ENCODE measurements around the gene BUB3. TPM values are rescaled to one million over a fixed set of nuclear protein-coding genes. Genes with fewer than 3 reads are reported as not detected.

BUB3 gene
- total RNA-seq, 1 experiment from 2014 or later: 180 TPM

- TF ChIP-seq AR (CRISPR knock-in tag; IDR thresholded peaks at IDR 0.05): no peak
- TF ChIP-seq GABPB1 (CRISPR knock-in tag; IDR thresholded peaks at IDR 0.05): no peak
- TF ChIP-seq PRRX2 (CRISPR knock-in tag; IDR thresholded peaks at IDR 0.05): no peak
These were observed 1.9 kb downstream of the BUB3 start (continued) for GRCh38 chr10:123156078-123156477.

- DNase-seq (ENCODE audit: low spot score): no peak
These were observed 3.0 kb downstream of the BUB3 start for GRCh38 chr10:123157210-123157609.

GRCh38 chr10:123158682-123159081 is 4.5 kb downstream of the BUB3 start:
- DNase-seq (ENCODE audit: low spot score) (no peak), ATAC-seq (no peak)
- Mint-ChIP-seq H3K9me3 (no peaks in the 10 kb centered on the region), H3K4me1 (peaks cover 45% of the 10 kb centered on the region), H3K27me3 (ENCODE audit: low read depth) (no peaks in the 10 kb centered on the region; the same call in 1 of the 2 replicates), H3K27ac (no peak overlapping the region), H3K36me3 (peaks cover 84% of the 10 kb centered on the region), H3K4me3 (peak overlapping the region; percentile 33; the same call in 1 of the 2 replicates)
- CTCF ChIA-PET: no interaction called here
- POLR2A ChIA-PET: no interaction called here
- TF ChIP-seq ZNF396 (CRISPR knock-in tag; IDR thresholded peaks at IDR 0.05; ENCODE audit: borderline replicate concordance) (no peak), TEAD4 (CRISPR knock-in tag; IDR thresholded peaks at IDR 0.05) (no peak), ZNF512 (CRISPR knock-in tag; IDR thresholded peaks at IDR 0.05; ENCODE audit: borderline replicate concordance) (no peak), IRF1 (CRISPR knock-in tag; IDR thresholded peaks at IDR 0.05) (no peak), E2F1 (CRISPR knock-in tag; IDR thresholded peaks at IDR 0.05) (no peak), ZNF232 (CRISPR knock-in tag; IDR thresholded peaks at IDR 0.05) (no peak), PRRX2 (CRISPR knock-in tag; IDR thresholded peaks at IDR 0.05) (no peak), SMAD3 (CRISPR knock-in tag; IDR thresholded peaks at IDR 0.05; ENCODE audit: borderline replicate concordance) (no peak)

More at GRCh38 chr10:123157210-123157609, 3.0 kb downstream of the BUB3 start:
- no peak for ATAC-seq
- H3K27ac Mint-ChIP-seq: peak overlapping the region; percentile 54; the same call in 1 of the 2 replicates
- H3K27me3 Mint-ChIP-seq (ENCODE audit: low read depth): peaks cover 6% of the 10 kb centered on the region
- CTCF ChIA-PET: no interaction called here
- H3K4me3 Mint-ChIP-seq: peak overlapping the region; percentile 6; the same call in 1 of the 2 replicates
- peaks cover 60% of the 10 kb centered on the region for H3K4me1 Mint-ChIP-seq
- TF ChIP-seq ZNF425 (CRISPR knock-in tag; conservative IDR thresholded peaks at IDR 0.05): no peak
- TF ChIP-seq USF1 (CRISPR knock-in tag; IDR thresholded peaks at IDR 0.05): no peak
- no peak for TF ChIP-seq ZNF138 (CRISPR knock-in tag; conservative IDR thresholded peaks at IDR 0.05)
- TF ChIP-seq NFYB (CRISPR knock-in tag; conservative IDR thresholded peaks at IDR 0.05; ENCODE audit: low read depth): no peak
- TF ChIP-seq JUN (CRISPR knock-in tag; IDR thresholded peaks at IDR 0.05): no peak
- TF ChIP-seq ATF1 (CRISPR knock-in tag; IDR thresholded peaks at IDR 0.05): no peak
- TF ChIP-seq E2F4 (CRISPR knock-in tag; IDR thresholded peaks at IDR 0.05; ENCODE audit: borderline replicate concordance, low read depth): no peak
- no peaks in the 10 kb centered on the region for H3K9me3 Mint-ChIP-seq
- H3K36me3 Mint-ChIP-seq: peaks cover 71% of the 10 kb centered on the region
- POLR2A ChIA-PET: no interaction called here
